ENCODE measurements around the gene PPIP5K2. TPM values are rescaled to one million over a fixed set of nuclear protein-coding genes. Genes with fewer than 3 reads are reported as not detected.

The PPIP5K2 gene
- total and polyA plus RNA-seq, 2 of the 8 experiments (the other 6 are each of a cell fraction or from before 2014, with no cell fraction given), result 14.8 to 46.6 TPM

DNA sequence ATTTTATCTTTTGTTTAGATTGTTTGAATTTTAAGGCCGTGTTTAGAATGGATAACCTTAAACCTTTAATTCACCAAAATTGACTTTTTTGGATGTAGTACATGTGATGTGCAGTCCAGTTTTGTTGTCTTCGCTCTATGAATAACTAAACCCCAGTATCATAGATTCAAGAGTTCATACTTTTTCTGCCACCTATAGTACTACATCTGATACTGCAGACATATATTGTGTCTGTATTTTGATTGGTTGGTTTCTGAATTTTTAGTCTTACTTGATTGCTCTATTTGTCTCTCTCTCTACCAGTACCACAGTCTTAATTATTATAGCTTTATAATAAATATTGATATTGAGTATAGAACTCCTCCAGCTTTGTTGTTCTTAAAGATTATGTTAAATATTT is 58.1 kb downstream of the PPIP5K2 start:
- H3K23me2 ChIP-seq (ENCODE audit: low read depth, low read length), result no peaks in the 10 kb centered on the region
- H3K36me3 ChIP-seq (ENCODE audit: control insufficient read depth in 2 of 4, insufficient read depth in 4 of 4, low read length in 3 of 4), result peaks cover 0 to 12% (median 0%) of the 10 kb centered on the region in 4 experiments; a peak in 2 of 8 replicates
- H3K27me3 ChIP-seq (replicated peaks in 1 of 4; ENCODE audit: control insufficient read depth in 3 of 4, extremely low read depth in 1 of 4, insufficient read depth in 3 of 4, low read length in 3 of 4), result no peaks in the 10 kb centered on the region
- H4K91ac ChIP-seq (replicated peaks; ENCODE audit: insufficient read length, low read length), result no peak overlapping the region
- ChIA-PET CTCF (ENCODE audit: partially characterized antibody) (interaction anchor here (0.6 to 1.4 kb wide), 3 partner anchors 25 to 98 kb away, joined by 3 to 5 read pairs (median 3); no protein-coding TSS in a partner anchor), POLR2A (ENCODE audit: partially characterized antibody) (no interaction called here)
- 98% methylated on average over 2 of the region's 2 CpGs; no CpG with 5 or more reads in 1 of the 2 experiments for whole genome bisulfite sequencing, 2 experiments (ENCODE audit: extremely low coverage in 1 of 2, insufficient coverage in 1 of 2, insufficient read length in 1 of 2, insufficient replicate concordance in 2 of 2, low coverage in 1 of 2, low lambda C conversion rate in 2 of 2, missing lambda C conversion rate in 1 of 2)
- H3K27ac ChIP-seq (ENCODE audit: low read depth, low read length), result no peak overlapping the region
- H2BK20ac ChIP-seq (ENCODE audit: low read length), result no peak overlapping the region
- no peak for FAIRE-seq
- no peak overlapping the region for H3K4me2 ChIP-seq (ENCODE audit: insufficient read depth in 1 of 2, low read depth in 2 of 2, low read length in 2 of 2)
- H2BK12ac ChIP-seq (ENCODE audit: low read depth, low read length), result no peak overlapping the region
- TF ChIP-seq NRF1 (IDR thresholded peaks at IDR 0.05; ENCODE audit: low read depth, low read length), result no peak
- no peak overlapping the region for H2BK15ac ChIP-seq (ENCODE audit: low read length)
- no peaks in the 10 kb centered on the region for H4K20me1 ChIP-seq (replicated peaks in 1 of 2; ENCODE audit: control insufficient read depth in 1 of 2, insufficient read depth in 2 of 2, low read length in 2 of 2)
- H2AK5ac ChIP-seq (ENCODE audit: low read depth, low read length), result no peak overlapping the region
- no peak overlapping the region for H2BK5ac ChIP-seq (ENCODE audit: low read depth, low read length)
- no peak overlapping the region for H2AFZ ChIP-seq (ENCODE audit: low read length)
- no peak overlapping the region for H3K4ac ChIP-seq (replicated peaks; ENCODE audit: insufficient read length, low read depth, low read length)
- H3K18ac ChIP-seq (ENCODE audit: extremely low read depth, low read length), result no peak overlapping the region
- H3K79me2 ChIP-seq (ENCODE audit: control insufficient read depth in 1 of 2, insufficient read depth in 2 of 2, low read length in 2 of 2), result no peaks in the 10 kb centered on the region
- no peak overlapping the region for H3K4me3 ChIP-seq (ENCODE audit: extremely low read depth in 1 of 4, insufficient read depth in 2 of 4, low read depth in 3 of 4, low read length in 4 of 4)
- no peak overlapping the region for H3K14ac ChIP-seq (ENCODE audit: insufficient read length)
- no peak for DNase-seq (ENCODE audit: low read depth in 1 of 2, low spot score in 2 of 2)
- no peak overlapping the region for H2BK120ac ChIP-seq (replicated peaks; ENCODE audit: low read depth, low read length)
- no peak overlapping the region for H3K56ac ChIP-seq (replicated peaks; ENCODE audit: insufficient read length, low read depth, low read length)
- no peak overlapping the region for H3K9ac ChIP-seq (replicated peaks in 1 of 4; ENCODE audit: extremely low read depth in 1 of 4, low read depth in 3 of 4, low read length in 3 of 4)
- H4K5ac ChIP-seq (ENCODE audit: insufficient read length, low read depth, low read length), result no peak overlapping the region
- no peaks in the 10 kb centered on the region for H3K4me1 ChIP-seq (replicated peaks in 1 of 4; ENCODE audit: control insufficient read depth in 3 of 4, insufficient read depth in 4 of 4, low read length in 3 of 4)
- H3K23ac ChIP-seq (ENCODE audit: insufficient read length), result no peak overlapping the region
- no peaks in the 10 kb centered on the region for H3K79me1 ChIP-seq (ENCODE audit: low read depth, low read length)
- H3K9me3 ChIP-seq (ENCODE audit: insufficient read depth in 2 of 2, low read depth in 1 of 2, low read length in 1 of 2), result no peaks in the 10 kb centered on the region
- no peak overlapping the region for H4K8ac ChIP-seq (ENCODE audit: extremely low read depth, insufficient read depth, low read length)

Data from H1 (cell line).